SU-DHL-6 (cell line): ENCODE measurements around the gene PPARD.
"Not testable (repeated sequence)": the region's sequence is repeated elsewhere in the genome, so short reads cannot be mapped to it uniquely, and the experiment has no call there.

Experiments used
- H2AFZ ChIP-seq: fragments of 200-600 bp; sonication (generic); 2 replicates; pipeline ENCODE4 v1.6.1; 2014; ENCODE audit warnings: low read depth, mild to moderate bottlenecking, moderate library complexity, mixed read lengths, antibody characterized with exemption, low read length; ENCODE audit not compliant: severe bottlenecking
- H3F3A ChIP-seq: fragments of 200-600 bp; shearing (Covaris generic); 2 replicates; pipeline ENCODE4 v1.6.0; 2016; ENCODE audit warnings: antibody characterized with exemption, mild to moderate bottlenecking; ENCODE audit not compliant: insufficient read depth
- H3K27ac ChIP-seq: fragments of 200-600 bp; sonication (generic); 2 replicates; pipeline ENCODE4 v1.5.1; 2016; ENCODE audit warnings: low read depth, mild to moderate bottlenecking, low read length, moderate library complexity, mixed read lengths
- H3K27me3 ChIP-seq: fragments of 200-600 bp; sonication (generic), shearing (Covaris generic); 2 replicates; pipeline ENCODE4 v1.6.0; 2014; ENCODE audit warnings: mild to moderate bottlenecking, low read length
- H3K36me3 ChIP-seq: fragments of 200-600 bp; sonication (generic); 2 replicates; pipeline ENCODE4 v1.6.1; 2014; ENCODE audit warnings: mild to moderate bottlenecking, low read length, mixed read lengths
- H3K4me2 ChIP-seq: fragments of 300-600, 200-600 bp; shearing (Covaris generic), sonication (generic); 2 replicates; pipeline ENCODE4 v1.6.0; 2014; ENCODE audit warnings: low read length, low read depth, mild to moderate bottlenecking; ENCODE audit not compliant: poor library complexity, severe bottlenecking
- H3K4me3 ChIP-seq: fragments of 200-600 bp; sonication (generic); 2 replicates; pipeline ENCODE4 v1.5.1; 2014; ENCODE audit warnings: antibody characterized with exemption, low read length, mild to moderate bottlenecking, mixed read lengths; ENCODE audit not compliant: insufficient read depth, poor library complexity, severe bottlenecking
- H3K79me2 ChIP-seq: fragments of 200-600 bp; sonication (generic); 2 replicates; pipeline ENCODE4 v1.6.1; 2014; ENCODE audit warnings: mild to moderate bottlenecking, low read length, moderate library complexity; ENCODE audit not compliant: insufficient read depth
- H3K9ac ChIP-seq: fragments of 200-600 bp; sonication (generic); 2 replicates; pipeline ENCODE4 v1.7.0; 2014; ENCODE audit warnings: mild to moderate bottlenecking, low read length
- H3K9me2 ChIP-seq: fragments of 200-600 bp; sonication (generic); replicated peaks from 2 replicates; pipeline ENCODE4 v1.6.1; 2014; ENCODE audit warnings: low read length; ENCODE audit not compliant: insufficient read depth
- H3K9me3 ChIP-seq: fragments of 200-600 bp; sonication (generic); 2 replicates; pipeline ENCODE4 v1.6.1; 2014; ENCODE audit warnings: low read length, mixed read lengths; ENCODE audit not compliant: insufficient read depth
- H4K20me1 ChIP-seq: fragments of 200-600 bp; sonication (generic); 2 replicates; pipeline ENCODE4 v1.6.1; 2014; ENCODE audit warnings: low read depth, mild to moderate bottlenecking, antibody characterized with exemption, low read length, moderate library complexity, mixed read lengths
- CTCF ChIP-seq: fragments of 200-600 bp; sonication (generic); IDR thresholded peaks from one replicate; pipeline ENCODE4 v1.5.1; 2017; ENCODE audit warnings: antibody characterized with exemption, mild to moderate bottlenecking, low read length, moderate library complexity; ENCODE audit not compliant: insufficient read depth, poor library complexity, severe bottlenecking
- EZH2phosphoT487 ChIP-seq: fragments of 200-600 bp; sonication (generic), shearing (Covaris generic); conservative IDR thresholded peaks from 2 replicates; pipeline ENCODE4 v1.6.1; 2018; ENCODE audit warnings: mild to moderate bottlenecking, antibody characterized with exemption, low read length, moderate library complexity, mixed read lengths

The PPARD gene

GRCh38 chr6:35328108-35328723, 14.1 kb upstream of the PPARD start:
- Histone ChIP-seq H3K27me3 (no peaks in the 10 kb centered on the region), H3F3A (no peaks in the 10 kb centered on the region), H3K4me2 (no peak overlapping the region), H2AFZ (peak overlapping the region; percentile 80), H3K27ac (no peak overlapping the region), H4K20me1 (no peaks in the 10 kb centered on the region), H3K9ac (peak overlapping the region; percentile 1; the same call in 1 of the 2 replicates), H3K36me3 (0 out of 2 replicates have a peak, but pooled peaks cover 3% of the 10 kb centered on the region), H3K9me3 (no peaks in the 10 kb centered on the region), H3K4me3 (no peak overlapping the region), H3K79me2 (no peaks in the 10 kb centered on the region), H3K9me2 (no peaks in the 10 kb centered on the region)
- no peak for TF ChIP-seq CTCF
- TF ChIP-seq EZH2phosphoT487: no peak

- H3K9me2 ChIP-seq, H3K9me3 ChIP-seq, H3F3A ChIP-seq, H3K4me3 ChIP-seq, H4K20me1 ChIP-seq, H3K9ac ChIP-seq, H3K4me2 ChIP-seq, H3K36me3 ChIP-seq, H3K27me3 ChIP-seq, H3K79me2 ChIP-seq, H2AFZ ChIP-seq, H3K27ac ChIP-seq: not testable (repeated sequence)
Measured at GRCh38 chr6:35328965-35329364, 13.4 kb upstream of the PPARD start.

GRCh38 chr6:35330541-35331119, 11.7 kb upstream of the PPARD start:
- no peaks in the 10 kb centered on the region for H4K20me1 ChIP-seq
- H3K27ac ChIP-seq: no peak overlapping the region
- H2AFZ ChIP-seq: no peak overlapping the region
- H3K36me3 ChIP-seq: 0 out of 2 replicates have a peak, but pooled peaks cover 3% of the 10 kb centered on the region
- no peak overlapping the region for H3K4me2 ChIP-seq
- no peaks in the 10 kb centered on the region for H3K9me3 ChIP-seq
- H3K9me2 ChIP-seq: no peaks in the 10 kb centered on the region
- no peaks in the 10 kb centered on the region for H3F3A ChIP-seq
- no peaks in the 10 kb centered on the region for H3K79me2 ChIP-seq
- no peak overlapping the region for H3K4me3 ChIP-seq
- TF ChIP-seq EZH2phosphoT487: no peak
- TF ChIP-seq CTCF: no peak
- no peaks in the 10 kb centered on the region for H3K27me3 ChIP-seq
- no peak overlapping the region for H3K9ac ChIP-seq

GRCh38 chr6:35332074-35332887, 10.1 kb upstream of the PPARD start:
- not testable (repeated sequence) for H3K27me3 ChIP-seq, H4K20me1 ChIP-seq, H3K27ac ChIP-seq, H3K36me3 ChIP-seq, H3K79me2 ChIP-seq, H3K9me2 ChIP-seq, H3F3A ChIP-seq, H3K9me3 ChIP-seq, H3K4me3 ChIP-seq, H3K9ac ChIP-seq, H2AFZ ChIP-seq, H3K4me2 ChIP-seq
